Esophagus mucosa (tissue), 1 donor: ENCODE data around the gene NEK11. TPM values are rescaled to one million over a fixed set of nuclear protein-coding genes. Genes with fewer than 3 reads are reported as not detected.

ENCODE experiments used
- ATAC-seq: fragments of 200-7000 bp; cut with Tn5 transposase; one replicate; pipeline ENCODE4 v1.9.1; 2020
- total RNA-seq: library from RNA; stranded (reverse); gene quantifications from one replicate; pipeline ENCODE4 v1.2.4, GENCODE V29; 2023
- donor health status: DM: yes; HTN: yes; CAD: no.

Gene NEK11, protein sequence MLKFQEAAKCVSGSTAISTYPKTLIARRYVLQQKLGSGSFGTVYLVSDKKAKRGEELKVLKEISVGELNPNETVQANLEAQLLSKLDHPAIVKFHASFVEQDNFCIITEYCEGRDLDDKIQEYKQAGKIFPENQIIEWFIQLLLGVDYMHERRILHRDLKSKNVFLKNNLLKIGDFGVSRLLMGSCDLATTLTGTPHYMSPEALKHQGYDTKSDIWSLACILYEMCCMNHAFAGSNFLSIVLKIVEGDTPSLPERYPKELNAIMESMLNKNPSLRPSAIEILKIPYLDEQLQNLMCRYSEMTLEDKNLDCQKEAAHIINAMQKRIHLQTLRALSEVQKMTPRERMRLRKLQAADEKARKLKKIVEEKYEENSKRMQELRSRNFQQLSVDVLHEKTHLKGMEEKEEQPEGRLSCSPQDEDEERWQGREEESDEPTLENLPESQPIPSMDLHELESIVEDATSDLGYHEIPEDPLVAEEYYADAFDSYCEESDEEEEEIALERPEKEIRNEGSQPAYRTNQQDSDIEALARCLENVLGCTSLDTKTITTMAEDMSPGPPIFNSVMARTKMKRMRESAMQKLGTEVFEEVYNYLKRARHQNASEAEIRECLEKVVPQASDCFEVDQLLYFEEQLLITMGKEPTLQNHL
- 3.4 TPM for total RNA-seq

DNA sequence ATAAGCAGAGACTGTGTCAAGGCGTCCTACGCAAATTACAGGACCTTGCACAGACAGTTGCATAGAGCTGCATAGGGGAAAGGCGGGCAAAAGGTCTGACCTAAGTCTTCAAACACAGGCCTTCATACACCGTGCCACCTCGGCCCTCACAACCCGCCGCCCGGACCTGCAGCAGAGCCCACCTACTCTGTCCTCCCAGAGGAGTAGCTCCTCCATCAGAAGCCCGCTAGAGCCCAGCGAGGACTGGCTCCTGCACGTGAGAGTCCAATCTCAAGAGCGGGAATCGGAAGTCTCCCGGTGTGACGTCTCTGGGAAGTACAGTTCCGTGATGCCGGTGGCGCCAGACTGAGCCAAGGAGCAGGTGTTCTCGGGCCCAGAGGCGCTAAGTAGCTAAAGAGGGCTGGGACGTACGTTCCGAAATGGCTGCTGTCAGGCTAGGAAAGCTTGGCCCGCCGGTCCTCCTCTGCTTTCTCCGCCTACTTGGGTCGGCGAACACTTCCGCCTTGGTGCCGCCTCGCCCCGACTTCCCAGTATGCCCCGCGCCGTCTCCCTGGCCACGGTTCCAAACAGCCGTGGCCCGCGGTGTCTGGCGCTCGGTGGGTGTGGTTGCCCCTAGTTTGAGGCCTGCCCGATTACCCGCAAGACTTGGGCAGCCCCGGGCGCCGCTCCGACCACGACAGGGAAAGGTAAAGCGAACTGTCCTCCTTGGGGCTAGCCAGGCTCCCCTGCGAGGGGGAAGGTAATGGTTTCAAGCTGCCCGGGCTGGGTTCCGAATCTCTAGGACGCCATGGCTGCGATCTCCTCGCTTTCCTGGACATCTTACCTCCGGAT lies at the start of gene NEK11, which contains the start of gene ASTE1:
Gene NEK11, plus strand, starts transcription at position 557 of the 831 bp plus-strand sequence. CDS start 2,832 bp downstream, outside the sequence.
Gene ASTE1, minus strand, starts transcription at position 505 of the 831 bp plus-strand sequence. CDS start 1,519 bp downstream, outside the sequence.
- ATAC-seq: peak; percentile 99

DNA sequence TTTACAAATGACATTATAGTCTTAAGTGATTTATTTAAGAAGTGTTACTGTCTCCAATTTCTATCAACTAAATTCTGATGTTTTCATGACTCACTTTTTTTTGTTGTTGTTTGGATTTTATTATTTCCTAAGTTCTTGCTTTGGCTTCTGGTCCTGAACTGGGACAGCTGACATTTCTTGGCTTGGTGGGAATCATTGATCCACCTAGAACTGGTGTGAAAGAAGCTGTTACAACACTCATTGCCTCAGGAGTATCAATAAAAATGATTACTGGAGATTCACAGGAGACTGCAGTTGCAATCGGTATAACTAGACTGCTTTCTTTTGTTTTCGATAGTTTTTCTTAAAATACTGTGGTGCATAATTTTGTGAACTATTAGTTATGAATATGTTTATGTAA lies 47.6 kb upstream of the NEK11 start:
- no peak for ATAC-seq

DNA sequence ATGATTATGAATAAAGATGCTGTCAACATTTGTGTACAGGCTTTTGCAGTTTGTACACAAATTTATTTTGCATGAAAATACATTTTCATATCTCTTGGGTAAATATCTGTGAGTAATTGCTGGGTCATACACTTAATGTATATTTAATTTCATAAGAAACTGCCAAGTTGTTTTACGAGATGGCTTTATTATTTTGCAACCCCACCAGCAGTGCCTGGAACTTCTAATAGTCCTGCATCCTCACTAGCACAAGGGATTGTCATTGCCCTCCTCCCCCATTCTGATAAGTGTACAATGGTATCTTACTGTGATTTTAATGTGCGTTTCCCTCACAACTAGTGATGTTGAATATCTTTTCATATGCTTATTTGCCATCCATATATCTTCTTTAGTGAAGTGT lies 45.2 kb upstream of the NEK11 start:
- ATAC-seq: no peak

- ATAC-seq: no peak
Observed at GRCh38 chr3:130990282-130990681, 36.4 kb upstream of the NEK11 start.

- ATAC-seq: no peak
Observed at GRCh38 chr3:130991126-130991525, 35.6 kb upstream of the NEK11 start.

DNA sequence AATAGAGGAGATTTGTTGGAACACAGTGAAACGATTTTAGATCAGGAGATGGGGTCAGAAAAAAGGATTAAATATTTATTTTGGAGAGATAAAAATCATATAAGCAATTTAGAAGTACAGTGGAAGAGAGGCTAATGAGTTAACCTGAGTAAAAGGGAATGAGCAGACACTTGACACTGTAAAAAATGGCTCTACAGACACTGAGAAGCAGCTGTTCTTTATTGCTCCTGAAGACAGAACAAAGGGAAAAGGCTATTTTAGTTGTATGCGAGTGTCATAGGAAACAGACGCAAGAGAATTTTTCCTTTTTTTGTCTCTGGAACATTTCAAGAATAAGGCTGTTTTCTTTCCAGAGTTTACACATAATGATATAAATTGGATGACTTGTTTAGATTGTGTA lies 34.3 kb upstream of the NEK11 start:
- ATAC-seq: no peak

GRCh38 chr3:130997289-130997688 lies 29.4 kb upstream of the NEK11 start:
- no peak for ATAC-seq

DNA sequence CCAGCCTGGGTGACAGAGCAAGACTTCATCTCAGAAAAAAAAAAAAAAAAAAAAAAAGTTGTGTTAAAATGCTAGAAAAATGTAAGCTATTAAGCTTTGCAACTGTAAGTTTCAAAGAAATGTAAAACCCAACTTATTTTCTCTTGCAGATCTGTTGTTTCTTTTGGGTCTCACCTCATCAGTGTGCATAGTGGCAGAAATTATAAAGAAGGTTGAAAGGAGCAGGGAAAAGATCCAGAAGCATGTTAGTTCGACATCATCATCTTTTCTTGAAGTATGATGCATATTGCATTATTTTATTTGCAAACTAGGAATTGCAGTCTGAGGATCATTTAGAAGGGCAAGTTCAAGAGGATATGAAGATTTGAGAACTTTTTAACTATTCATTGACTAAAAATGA lies 25.6 kb upstream of the NEK11 start:
- no peak for ATAC-seq

DNA sequence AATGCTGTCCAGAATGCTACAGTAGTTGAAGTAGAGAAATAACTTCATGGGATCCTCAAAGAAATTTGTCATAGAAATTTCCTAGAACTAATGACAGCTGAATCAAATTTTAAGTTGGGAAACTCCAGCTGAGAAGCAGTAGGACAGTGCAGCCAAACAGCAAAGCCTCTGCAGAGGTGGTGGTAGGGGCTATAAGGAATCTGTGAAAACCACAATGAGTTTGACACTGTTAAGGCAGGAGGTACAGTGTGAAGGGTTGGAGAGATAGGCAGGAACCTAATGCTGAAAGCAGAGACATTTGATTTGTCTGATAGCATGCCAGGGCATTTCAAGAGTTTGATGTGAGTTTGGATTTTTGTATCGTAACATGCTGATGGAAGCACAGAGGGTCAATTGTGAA lies 22.1 kb upstream of the NEK11 start:
- no peak for ATAC-seq

DNA sequence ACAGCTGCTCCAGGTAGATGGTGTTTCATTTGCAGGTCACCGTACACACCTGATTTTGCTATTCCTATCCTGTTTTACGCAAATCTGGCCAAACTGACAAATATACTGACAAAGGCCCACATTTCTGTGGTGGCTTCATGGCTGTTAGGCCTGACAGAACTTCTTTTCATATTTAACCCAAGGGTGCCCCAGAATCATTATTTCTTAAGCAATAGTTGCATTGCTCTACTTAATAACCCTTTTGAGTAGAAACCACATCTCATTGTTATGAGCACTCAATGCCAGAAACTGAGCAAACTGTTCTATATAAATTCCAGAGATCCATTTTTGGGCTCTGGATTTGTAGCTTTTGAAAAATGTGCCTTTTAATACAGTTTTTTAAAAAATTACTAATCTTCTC lies 19.4 kb upstream of the NEK11 start:
- no peak for ATAC-seq

- no peak for ATAC-seq
Observed at GRCh38 chr3:131007782-131008181, 18.9 kb upstream of the NEK11 start.

GRCh38 chr3:131008326-131008725 lies 18.4 kb upstream of the NEK11 start:
- no peak for ATAC-seq

DNA sequence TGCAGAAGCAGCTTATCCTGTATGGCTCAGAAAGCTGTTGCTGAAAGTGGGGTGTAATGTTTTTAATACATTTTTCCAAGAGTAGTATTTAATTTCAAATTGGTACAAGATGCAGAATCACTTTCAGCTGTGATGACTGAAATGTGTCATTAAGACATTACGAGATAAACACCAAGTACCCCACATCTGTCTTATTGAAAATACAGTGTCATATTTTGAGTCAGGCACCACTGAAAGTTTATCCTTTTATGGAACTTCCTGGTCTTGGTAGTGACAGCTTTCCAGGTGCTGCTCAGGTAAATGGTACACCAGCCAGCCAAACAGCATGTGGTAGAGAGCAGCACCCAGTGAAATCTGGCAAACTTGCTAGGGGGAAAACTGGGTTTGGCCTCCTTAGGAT lies 17.0 kb upstream of the NEK11 start:
- ATAC-seq: peak; percentile 42

GRCh38 chr3:131018970-131019369 lies 7.7 kb upstream of the NEK11 start:
- ATAC-seq: no peak

DNA sequence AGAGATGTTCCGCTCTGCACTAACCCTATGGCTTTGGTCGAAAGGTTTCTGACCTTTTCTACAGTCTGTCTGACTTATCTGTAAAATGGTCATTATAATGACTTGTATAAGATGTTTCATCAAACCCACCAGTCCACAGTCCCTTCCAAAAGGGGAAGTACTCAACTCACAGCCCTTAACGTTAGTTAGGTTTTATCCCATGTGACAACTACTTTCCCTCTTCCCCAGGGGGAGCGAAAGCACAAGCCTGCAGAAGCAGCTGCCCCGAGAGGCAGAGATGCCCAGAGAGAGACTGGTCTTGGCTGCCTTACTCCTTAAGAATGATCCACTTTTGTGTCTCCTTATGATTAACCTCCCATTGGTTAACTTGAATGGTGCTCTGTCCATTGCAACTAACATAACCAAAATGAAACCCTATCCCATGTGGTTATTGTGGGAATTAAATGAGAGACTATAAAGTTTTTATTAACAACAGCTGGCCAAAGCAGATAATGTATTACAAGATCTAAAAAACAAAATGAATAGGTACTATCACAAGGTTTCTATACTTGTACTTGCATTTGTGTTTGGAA lies 6.5 kb upstream of the NEK11 start:
- ATAC-seq: peak; percentile 25

- no peak for ATAC-seq
Observed at GRCh38 chr3:131025539-131025938, 1.1 kb upstream of the NEK11 start.

DNA sequence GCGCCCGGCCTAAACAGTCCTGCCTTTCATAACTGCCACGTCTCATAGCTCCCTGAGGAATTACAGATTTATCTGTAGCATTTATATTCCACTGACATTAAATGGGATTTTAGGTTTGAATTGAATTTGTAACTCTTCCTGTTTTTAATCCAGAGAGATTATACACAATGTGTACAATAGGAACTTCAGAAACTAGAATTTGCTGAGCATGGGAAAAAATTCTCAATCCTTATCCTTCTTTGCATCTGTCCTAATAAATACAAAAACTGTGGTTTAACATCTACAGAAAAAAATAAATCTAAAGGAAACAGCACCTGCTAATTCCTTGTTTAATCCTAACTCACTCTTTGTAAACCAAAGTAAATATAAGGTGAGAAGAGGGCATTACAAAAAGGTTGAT lies 2.2 kb downstream of the NEK11 start:
- no peak for ATAC-seq

DNA sequence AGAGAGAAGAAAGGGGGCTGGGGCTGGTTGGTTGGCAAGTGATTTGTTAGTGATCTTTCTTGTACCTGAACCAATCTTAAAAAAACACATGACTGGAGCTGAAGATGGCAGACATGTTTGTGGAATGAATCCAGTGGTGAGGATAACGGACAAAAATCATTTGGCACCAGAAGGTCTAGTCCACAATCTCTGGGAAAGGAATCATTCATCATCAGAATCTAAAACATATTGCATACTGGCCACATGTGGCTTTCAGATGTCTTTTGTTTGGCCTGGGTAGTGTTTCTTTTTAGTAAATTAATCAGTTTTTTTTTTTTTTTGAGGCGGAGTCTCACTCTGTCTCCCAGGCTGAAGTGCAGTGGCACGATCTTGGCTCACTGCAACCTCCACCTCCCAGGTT lies 5.0 kb downstream of the NEK11 start:
- ATAC-seq: no peak

- ATAC-seq: no peak
Observed at GRCh38 chr3:131033480-131034080, 6.9 kb downstream of the NEK11 start.

DNA sequence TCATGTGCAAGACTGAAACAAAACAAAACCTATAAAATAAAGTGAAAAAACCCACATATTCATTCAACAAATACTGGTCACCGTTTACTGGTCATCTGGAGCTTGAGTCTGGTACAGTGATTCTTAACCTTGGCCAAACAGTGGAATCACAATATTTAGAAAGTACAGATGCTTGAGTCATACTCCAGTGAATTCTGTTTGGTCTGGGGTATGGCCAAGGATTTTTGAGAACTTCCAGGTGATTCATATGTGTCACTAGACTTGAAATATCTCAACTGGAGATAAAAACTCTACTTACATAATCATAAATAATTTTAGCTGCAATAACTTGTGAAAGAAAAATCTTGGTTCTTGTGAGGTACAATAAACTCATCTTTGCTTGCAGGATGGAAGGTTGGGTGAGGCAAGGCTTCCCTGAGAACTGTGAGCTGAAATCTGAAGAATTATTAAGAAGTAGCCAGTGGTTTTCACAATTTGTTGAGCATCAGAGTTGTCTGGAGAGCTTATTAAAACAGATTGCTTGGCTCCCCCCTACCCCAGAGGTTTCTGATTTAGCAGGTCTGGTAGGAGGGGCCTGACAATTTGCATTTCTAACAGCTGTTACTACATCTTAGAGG lies 9.6 kb downstream of the NEK11 start:
- ATAC-seq: no peak

DNA sequence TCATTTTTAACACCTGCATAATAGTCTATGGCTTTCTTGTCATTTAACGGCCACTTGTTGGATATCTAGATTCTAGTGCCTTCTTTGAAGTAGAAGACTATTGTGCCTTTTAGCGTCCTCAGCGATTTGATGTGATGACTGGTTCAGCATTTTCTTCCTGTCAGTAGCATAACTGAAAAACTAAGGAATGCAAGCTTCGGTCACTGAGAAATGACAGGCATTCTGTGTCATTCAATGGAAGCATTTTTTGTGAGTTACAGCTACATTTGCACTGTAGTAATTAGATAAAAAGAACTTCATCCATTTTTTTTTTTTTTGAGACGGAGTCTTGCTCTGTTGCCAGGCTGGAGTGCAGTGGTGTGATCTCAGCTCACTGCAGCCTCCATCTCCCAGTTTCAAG lies 10.3 kb downstream of the NEK11 start:
- no peak for ATAC-seq

DNA sequence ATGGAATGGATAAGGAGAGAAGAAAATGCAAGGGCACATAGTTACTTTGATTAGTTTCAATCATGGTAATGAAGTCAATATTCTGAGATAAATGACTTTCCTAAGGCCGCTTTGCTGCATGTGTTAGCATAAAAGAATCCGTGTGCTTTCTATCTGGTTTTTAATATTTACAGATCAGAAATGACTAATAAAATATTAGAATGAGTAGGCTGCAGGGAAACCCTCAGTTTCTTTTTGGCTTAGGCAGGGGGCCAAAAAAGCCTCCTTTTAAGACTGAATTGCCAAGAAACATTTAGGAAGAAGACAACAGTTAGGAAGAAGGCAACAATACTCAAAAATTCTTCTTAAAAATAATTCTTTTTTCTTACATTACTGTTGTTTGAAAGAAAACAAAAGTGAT lies 11.6 kb downstream of the NEK11 start:
- no peak for ATAC-seq
